HG03097 (cell line): ENCODE results near the gene MAST3.
A peak's percentile ranks its signal among the peaks of the same experiment; 100 is the strongest.

ENCODE experiments used
- ATAC-seq: cut with Tn5 transposase; IDR thresholded peaks from one replicate; pipeline ENCODE4 v1.9.1; 2021; ENCODE audit not compliant: unreplicated experiment, low FRiP score

Gene MAST3

DNA sequence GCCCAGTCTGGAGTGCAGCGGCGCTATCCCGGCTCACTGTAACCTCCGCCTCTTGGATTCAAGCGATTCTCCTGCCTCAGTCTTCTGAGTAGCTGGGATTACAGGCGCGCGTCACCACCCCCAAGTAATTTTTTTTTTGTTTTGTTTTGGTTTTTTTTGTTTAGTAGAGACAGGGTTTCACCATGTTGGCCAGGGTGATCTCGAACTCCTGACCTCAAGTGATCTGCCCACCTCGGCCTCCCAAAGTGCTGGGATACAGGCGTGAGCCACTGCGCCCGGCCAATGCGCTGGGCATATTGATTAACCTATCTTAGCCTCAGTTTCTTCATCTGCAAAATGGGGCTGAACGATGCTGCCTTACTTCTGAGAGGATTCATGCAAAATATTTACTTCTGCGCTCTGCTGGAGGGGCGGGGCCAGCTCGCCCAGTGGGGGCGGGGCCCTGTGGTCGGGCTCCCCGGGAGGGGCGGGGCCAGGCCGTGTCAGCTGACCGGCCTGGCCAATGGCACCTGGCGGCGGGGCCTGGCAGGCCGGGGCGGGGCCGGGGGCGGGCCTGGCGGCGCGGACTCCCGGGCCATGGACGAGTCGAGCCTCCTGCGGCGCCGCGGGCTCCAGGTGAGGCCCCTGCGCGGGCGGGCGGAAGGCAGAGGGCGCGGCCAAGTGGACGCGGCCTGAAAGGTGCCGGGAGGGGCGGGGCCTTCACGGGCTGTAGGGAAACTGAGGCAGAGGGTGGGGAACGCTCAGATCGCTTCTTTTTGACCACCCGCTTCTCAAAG lies at the start of gene MAST3:
TSS of gene MAST3 (plus strand) at position 562 of the 776 bp plus-strand sequence. CDS start at position 577, 15 bp downstream.
- peak; percentile 46 for ATAC-seq

GRCh38 chr19:18049385-18049784 lies 48.2 kb upstream of the MAST3 start:
- no peak for ATAC-seq

- ATAC-seq = no peak
Observed at GRCh38 chr19:18051887-18052286, 45.7 kb upstream of the MAST3 start.

- no peak for ATAC-seq
Observed at GRCh38 chr19:18053576-18054219, 43.9 kb upstream of the MAST3 start.

DNA sequence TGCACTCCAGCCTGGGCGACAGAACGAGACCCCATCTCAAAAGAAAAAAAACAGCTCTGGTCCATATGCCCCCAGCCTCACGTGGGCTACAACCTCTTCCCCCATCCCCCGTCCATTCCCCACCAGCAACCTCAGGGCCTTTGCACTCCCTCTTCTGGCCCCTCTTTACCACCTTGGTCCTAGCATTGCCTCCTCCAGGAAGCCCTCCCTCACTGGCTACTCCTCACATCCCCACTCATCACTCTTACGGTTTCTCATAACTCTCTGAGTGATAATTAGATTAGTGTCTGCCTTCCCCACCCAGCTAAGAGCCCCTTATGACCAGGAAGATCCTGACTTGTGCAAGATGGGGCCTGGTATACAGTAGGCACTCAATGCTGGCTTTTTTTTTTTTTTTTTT lies 41.6 kb upstream of the MAST3 start:
- ATAC-seq = no peak

DNA sequence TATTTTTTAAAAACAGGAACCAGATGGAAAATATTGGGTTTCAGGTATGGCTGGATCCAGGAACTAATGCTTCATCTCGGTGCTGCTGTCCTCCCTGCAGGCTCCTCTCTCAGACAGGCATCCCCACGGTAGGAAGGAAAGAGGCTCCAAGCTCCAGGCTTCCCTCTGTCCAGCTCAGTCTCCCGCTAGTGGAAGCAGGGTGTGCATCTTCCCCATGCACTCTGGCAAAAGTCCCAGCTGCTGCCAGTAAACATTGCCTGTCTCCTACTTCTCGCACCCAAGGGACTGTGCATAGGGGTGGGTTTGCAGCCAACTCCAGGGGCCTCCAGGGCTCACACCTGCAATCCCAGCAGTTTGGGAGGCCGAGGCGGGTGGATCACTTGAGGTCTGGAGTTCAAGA lies 40.0 kb upstream of the MAST3 start:
- no peak for ATAC-seq

- ATAC-seq = peak; percentile 61
Observed at GRCh38 chr19:18058208-18059009, 39.2 kb upstream of the MAST3 start.

GRCh38 chr19:18059297-18059696 lies 38.3 kb upstream of the MAST3 start:
- no peak for ATAC-seq

DNA sequence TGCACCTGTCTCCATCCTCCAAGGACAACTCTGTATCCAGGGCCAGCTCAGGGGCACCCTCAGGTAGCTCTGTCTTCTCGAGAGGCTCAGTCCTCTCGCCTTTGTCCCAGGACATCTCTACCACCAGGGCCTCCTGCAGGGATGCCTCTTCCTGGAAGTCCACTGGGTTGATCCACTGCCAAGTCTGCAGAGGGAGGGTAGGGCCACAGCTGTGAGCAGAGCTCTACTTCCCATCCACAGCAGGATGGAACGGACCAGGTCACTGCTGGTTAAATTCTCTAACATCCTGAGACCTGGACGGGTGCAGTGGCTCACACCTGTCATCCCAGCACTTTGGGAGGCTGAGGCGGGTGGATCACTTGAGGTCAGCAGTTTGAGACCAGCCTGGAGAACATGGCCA lies 37.7 kb upstream of the MAST3 start:
- ATAC-seq = no peak

DNA sequence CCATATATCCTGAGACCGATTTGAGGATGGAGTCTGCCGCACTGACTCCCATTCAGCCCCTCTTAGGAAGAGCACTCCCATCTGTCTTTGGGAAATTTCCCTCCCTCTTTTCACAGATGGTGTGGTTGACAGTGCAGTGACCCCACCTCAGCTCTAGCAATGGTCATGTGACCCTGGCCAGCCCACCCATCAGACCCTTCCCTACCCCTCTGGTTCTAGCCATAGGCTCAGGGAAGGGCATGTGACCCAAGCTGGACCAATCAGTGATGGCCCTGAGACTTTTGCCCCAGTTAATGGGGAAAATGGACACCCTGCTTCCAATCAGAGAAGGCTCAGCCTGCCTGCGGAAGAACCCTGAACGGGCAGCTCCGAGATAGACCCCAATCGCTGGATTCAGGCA lies 37.1 kb upstream of the MAST3 start:
- no peak for ATAC-seq

GRCh38 chr19:18062028-18062427 lies 35.5 kb upstream of the MAST3 start:
- no peak for ATAC-seq

DNA sequence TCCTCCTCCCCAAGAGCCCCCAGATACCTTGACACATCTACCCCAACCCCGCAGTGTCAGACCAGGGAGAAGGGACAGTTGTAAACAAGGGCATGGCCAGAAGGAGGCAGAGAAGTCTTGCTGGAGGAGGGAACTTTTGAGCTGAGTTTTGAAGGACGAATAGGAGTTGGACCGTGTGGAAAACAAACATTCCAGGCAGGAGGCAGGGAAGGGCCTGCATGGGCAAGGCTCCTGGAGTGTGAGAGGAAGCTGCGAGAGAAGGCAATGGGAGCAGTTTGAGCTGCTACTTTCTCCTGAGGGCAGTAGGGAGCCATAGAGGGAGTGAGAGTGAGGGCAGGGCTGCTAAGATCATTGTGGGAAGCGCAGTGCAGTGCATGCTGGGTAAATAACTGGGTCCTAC lies 34.1 kb upstream of the MAST3 start:
- ATAC-seq = no peak

GRCh38 chr19:18065173-18065495 lies 32.4 kb upstream of the MAST3 start:
- ATAC-seq = no peak

- no peak for ATAC-seq
Observed at GRCh38 chr19:18068395-18068794, 29.2 kb upstream of the MAST3 start.

- no peak for ATAC-seq
Observed at GRCh38 chr19:18069383-18069782, 28.2 kb upstream of the MAST3 start.

DNA sequence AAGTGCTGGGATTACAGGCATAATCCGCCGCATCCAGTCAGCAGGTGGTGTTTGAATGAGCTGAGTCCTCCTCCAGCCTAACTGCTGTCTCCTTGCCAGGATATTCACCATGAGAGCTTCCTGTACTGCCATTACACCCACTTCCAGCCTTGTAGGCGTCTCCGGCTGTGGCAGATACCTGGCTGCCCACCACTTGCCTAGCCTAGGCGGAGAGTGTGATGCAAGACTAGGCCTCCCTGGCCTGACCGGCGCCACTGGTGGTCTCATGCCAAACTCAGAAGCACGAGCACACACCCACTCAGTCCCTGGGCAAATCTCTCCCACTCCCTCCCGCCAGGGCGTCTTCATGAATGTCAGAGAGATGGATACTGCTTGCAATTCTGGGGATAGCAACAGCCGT lies 27.4 kb upstream of the MAST3 start:
- ATAC-seq = no peak

DNA sequence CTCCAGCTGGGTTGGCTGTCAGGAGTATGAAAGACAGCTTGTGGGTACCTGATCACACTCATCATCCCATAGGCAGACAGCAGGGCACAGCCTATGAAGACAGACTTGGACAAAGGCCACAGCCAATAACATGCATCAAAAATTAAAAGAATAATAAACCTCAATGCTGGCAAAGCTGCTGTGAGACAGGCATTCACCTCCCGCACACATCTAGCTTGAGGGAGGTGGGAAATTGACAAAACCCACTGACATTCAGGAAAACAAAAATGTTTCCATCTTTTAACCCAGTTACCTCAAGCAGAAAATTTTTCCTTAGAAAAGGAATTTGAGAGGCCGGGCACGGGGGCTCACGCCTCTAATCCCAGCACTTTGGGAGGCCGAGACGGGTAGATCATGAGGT lies 25.2 kb upstream of the MAST3 start:
- no peak for ATAC-seq

DNA sequence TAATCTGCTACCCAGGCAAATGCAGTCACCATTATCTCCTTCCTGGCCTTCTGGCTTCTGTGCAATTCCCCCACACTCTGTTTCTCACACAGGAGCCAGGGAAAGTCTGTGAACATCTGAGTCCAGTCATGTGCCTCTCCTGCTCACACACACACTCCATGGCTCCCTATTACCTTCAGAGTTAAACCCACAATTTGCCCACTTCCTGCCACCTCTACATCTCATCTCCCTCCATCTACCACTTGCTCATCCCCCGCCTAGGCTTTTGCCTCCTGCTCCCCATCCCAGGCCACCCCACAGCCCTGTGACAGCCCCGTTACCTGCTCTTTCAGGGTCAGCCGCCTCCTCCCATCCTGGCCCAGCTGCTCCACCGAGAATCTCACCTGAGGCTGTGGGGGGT lies 24.4 kb upstream of the MAST3 start:
- no peak for ATAC-seq

GRCh38 chr19:18074192-18074591 lies 23.4 kb upstream of the MAST3 start:
- ATAC-seq = no peak

DNA sequence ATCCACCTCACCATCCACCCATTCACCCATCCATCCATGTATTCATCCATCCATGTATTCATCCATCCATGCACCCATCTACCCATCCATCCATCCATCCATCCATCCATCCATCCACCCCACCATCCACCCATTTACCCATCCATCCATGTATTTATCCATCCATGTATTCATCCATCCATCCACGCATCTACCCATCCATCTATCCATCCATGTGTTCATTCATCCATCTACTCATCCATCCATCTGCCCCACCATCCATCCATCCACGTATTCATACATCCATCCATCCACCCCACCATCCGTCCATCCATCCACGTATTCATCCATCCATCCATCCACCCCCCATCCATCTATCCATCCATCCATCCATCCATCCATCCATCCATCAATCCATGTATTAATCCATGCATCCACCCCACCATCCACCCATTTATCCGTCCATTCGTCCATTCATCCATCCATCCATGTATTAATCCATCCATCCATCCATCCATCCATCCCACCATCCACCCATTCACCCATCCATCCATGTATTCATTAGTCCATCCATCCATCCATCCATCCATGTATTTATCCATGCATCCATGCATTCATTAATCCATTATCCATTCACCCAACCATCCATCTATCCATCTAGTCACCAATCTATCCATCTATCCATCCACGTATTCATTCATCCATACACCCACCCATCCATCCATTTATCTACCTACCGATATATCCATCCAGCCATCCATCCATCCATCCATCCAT lies 13.5 kb upstream of the MAST3 start:
- no peak for ATAC-seq
